ENCODE measurements around the gene ALB.
A peak's percentile ranks its signal among the peaks of the same experiment; 100 is the strongest.

ALB gene

DNA sequence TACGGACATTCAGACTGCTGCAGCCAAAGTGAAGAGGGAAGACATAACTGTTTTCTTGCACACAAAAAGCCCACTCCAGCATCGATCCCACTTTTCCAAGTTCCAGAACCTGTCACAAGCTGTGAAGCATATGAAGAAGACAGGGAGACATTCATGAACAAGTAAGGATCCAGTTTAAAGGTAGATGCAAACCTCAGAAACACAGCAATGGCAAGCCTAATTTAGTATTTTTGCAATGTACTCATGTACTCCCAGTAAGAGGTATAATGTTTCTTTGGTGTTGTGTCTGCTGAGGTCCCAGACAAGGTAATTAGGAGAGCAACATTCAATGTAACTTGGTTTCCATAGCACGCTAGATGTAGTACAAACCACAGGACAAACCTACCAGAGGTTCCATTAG lies 36.6 kb downstream of the ALB start:
- Histone ChIP-seq H3K36me3 (no peaks in the 10 kb centered on the region), H3K4me1 (no peaks in the 10 kb centered on the region), H3K9me3 (no peaks in the 10 kb centered on the region), H3K4me3 (ENCODE audit: low read depth, low read length) (no peak overlapping the region), H3K27me3 (peaks cover 16% of the 10 kb centered on the region)
- DNase-seq = no peak
- TF ChIP-seq, protein P1, sequence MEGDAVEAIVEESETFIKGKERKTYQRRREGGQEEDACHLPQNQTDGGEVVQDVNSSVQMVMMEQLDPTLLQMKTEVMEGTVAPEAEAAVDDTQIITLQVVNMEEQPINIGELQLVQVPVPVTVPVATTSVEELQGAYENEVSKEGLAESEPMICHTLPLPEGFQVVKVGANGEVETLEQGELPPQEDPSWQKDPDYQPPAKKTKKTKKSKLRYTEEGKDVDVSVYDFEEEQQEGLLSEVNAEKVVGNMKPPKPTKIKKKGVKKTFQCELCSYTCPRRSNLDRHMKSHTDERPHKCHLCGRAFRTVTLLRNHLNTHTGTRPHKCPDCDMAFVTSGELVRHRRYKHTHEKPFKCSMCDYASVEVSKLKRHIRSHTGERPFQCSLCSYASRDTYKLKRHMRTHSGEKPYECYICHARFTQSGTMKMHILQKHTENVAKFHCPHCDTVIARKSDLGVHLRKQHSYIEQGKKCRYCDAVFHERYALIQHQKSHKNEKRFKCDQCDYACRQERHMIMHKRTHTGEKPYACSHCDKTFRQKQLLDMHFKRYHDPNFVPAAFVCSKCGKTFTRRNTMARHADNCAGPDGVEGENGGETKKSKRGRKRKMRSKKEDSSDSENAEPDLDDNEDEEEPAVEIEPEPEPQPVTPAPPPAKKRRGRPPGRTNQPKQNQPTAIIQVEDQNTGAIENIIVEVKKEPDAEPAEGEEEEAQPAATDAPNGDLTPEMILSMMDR (IDR thresholded peaks at IDR 0.05; ENCODE audit: low read depth, low read length) = no peak

DNA sequence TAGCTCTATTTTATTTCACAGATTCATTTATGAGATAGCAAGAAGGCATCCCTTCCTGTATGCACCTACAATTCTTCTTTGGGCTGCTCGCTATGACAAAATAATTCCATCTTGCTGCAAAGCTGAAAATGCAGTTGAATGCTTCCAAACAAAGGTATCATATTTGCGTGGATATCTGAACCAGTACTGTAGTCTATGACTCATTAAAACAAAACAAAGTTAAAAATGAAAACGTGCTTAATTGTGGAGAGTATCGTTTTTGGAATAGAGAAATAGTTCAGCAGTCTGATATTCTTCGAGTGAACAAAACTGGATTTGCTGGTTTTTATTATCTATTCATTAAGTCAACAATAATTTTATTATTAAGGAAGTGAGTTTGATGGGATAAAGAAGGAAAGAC lies 38.2 kb downstream of the ALB start:
- Histone ChIP-seq H3K4me3 (ENCODE audit: low read depth, low read length) (no peak overlapping the region), H3K36me3 (no peaks in the 10 kb centered on the region), H3K4me1 (no peaks in the 10 kb centered on the region), H3K27me3 (peaks cover 18% of the 10 kb centered on the region), H3K9me3 (no peaks in the 10 kb centered on the region)
- DNase-seq = no peak
- TF ChIP-seq, protein P1 (IDR thresholded peaks at IDR 0.05; ENCODE audit: low read depth, low read length) = no peak

DNA sequence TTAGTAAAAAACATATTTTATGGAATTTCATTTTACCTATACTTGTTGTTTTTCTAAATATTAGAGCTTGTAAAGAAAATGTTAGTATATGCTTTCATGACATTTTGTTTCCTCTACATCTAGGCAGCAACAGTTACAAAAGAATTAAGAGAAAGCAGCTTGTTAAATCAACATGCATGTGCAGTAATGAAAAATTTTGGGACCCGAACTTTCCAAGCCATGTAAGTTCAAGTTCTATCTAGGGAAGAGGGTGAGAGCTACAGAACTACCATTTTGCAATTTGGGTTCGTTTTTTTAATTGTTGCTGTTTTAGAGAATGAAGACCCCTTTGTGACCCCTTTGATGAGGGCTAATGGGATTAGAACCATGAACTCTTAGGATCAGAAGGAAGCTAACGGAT lies 39.1 kb downstream of the ALB start:
- no peaks in the 10 kb centered on the region for H3K4me1 ChIP-seq
- no peaks in the 10 kb centered on the region for H3K9me3 ChIP-seq
- TF ChIP-seq, protein P1 (IDR thresholded peaks at IDR 0.05; ENCODE audit: low read depth, low read length) = no peak
- no peak overlapping the region for H3K4me3 ChIP-seq (ENCODE audit: low read depth, low read length)
- DNase-seq = no peak
- no peaks in the 10 kb centered on the region for H3K36me3 ChIP-seq
- H3K27me3 ChIP-seq = peaks cover 20% of the 10 kb centered on the region

DNA sequence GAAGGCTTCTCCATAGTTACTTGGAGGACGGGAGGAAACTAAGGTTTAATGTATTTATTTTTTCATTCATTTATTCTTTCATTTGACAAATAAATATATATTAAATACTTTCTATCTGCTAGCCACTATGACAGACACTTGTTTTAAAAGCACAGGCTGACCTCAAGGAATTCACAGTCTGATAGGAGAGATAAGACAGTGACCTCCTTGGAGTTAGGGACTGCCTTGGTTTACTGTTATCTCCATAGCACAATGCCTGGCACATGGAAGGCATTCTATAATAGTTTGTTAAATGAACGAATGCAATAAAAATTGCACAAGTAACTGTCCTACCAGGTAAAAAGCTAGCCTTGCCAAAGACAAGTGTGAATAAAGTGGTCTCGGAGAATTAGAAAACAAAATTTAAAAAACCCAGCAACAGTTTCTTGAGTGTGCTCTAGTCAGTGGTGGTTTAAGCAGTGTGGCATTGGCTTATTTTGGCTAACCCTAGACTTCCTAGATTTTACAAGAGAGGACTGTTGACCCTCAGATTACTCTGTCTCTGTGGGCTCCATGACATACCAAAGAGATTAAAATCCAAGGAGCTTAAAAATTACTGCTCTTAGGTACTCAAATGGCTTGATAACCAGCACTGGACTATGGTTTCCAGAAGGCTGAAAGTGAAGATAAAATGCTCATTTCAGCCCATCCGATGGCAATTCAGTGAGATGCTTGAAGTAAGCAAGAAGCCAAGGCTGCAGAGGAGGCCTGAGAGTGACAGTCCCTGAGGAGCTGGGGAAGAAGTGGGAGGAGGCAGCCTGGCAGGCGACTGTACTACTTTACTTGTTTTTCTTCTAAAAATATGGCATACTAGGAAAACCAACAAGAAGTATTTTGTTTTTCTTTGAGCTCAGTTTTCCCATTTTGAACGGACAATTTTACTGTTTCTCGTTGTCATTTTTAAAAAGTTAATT lies 41.6 kb downstream of the ALB start:
- Histone ChIP-seq H3K27me3 (peaks cover 20% of the 10 kb centered on the region), H3K9me3 (no peaks in the 10 kb centered on the region), H3K36me3 (no peaks in the 10 kb centered on the region), H3K4me3 (ENCODE audit: low read depth, low read length) (no peak overlapping the region), H3K4me1 (no peaks in the 10 kb centered on the region)
- DNase-seq = no peak
- TF ChIP-seq, protein P1 (IDR thresholded peaks at IDR 0.05; ENCODE audit: low read depth, low read length) = no peak

DNA sequence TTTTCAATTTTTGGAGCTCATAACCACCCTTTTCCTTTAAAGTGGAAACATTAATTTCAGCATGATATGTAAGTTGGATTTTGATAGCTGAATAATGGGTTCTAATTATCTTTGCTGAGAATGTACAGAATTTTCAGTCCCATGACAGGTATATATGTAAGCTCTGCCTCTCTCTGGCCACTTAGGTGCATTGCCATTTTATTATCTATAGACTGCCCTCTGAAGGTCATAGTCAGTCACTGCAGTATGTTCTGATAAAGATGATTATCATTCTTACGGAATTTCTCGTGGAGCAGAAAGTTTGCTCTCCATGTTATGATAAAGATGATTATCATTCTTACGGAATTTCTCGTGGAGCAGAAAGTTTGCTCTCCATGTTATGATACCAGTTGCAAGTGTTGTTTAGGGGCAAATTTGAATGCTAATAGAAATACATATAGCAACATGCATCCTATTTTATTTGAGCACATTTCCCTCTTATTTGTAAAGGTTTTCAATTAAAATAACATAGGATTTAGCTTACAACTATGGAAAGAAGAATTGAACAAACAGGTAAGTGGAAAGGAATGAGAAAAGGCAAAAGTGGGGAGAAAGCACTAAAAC lies 42.4 kb downstream of the ALB start:
- Histone ChIP-seq H3K27me3 (peaks cover 20% of the 10 kb centered on the region), H3K4me1 (no peaks in the 10 kb centered on the region), H3K4me3 (ENCODE audit: low read depth, low read length) (no peak overlapping the region), H3K36me3 (no peaks in the 10 kb centered on the region), H3K9me3 (no peaks in the 10 kb centered on the region)
- DNase-seq = peak; percentile 13
- TF ChIP-seq, protein P1 (IDR thresholded peaks at IDR 0.05; ENCODE audit: low read depth, low read length) = peak; percentile 87

DNA sequence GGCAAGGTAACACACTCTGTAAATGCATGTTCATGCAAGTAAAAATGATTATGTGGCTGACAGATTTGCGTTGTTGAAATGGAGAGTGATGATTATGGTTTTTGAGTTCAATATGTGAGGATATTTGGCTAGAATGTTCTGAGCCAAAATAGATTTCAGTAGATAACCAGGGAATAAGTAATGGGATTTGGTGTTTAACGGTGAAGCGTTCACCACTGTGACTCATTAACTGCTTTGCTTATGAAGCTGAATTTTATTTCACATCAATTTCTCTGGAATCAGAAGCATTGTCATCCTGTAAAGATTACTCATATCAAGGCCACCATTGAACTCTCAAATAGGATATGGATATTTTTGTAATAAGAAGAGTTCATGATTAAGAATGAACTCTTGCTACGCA lies 43.6 kb downstream of the ALB start:
- H3K36me3 ChIP-seq = no peaks in the 10 kb centered on the region
- no peaks in the 10 kb centered on the region for H3K4me1 ChIP-seq
- no peak overlapping the region for H3K4me3 ChIP-seq (ENCODE audit: low read depth, low read length)
- TF ChIP-seq, protein P1 (IDR thresholded peaks at IDR 0.05; ENCODE audit: low read depth, low read length) = no peak
- no peak for DNase-seq
- no peaks in the 10 kb centered on the region for H3K9me3 ChIP-seq
- peaks cover 12% of the 10 kb centered on the region; the same call in 1 of the 2 replicates for H3K27me3 ChIP-seq
